KMS-11 (cell line): ENCODE data around the gene PHF21A.

ENCODE experiments used
- H2AFZ ChIP-seq: fragments of 200-600 bp; sonication (generic); 2 replicates; pipeline ENCODE4 v1.6.1; 2016; ENCODE audit warnings: antibody characterized with exemption, mixed run types, low read depth
- H3K27ac ChIP-seq: fragments of 200-600 bp; sonication (generic); 2 replicates; pipeline ENCODE4 v1.6.1; 2016; ENCODE audit warnings: mild to moderate bottlenecking, mixed run types
- H3K27me3 ChIP-seq: fragments of 200-600 bp; sonication (generic); 2 replicates; pipeline ENCODE4 v1.6.1; 2017; ENCODE audit warnings: mild to moderate bottlenecking, low read depth, mixed run types, moderate library complexity; ENCODE audit not compliant: insufficient read depth
- H3K36me3 ChIP-seq: fragments of 200-600 bp; sonication (generic); 2 replicates; pipeline ENCODE4 v1.6.1; 2017; ENCODE audit warnings: mild to moderate bottlenecking, mixed run types; ENCODE audit not compliant: insufficient read depth
- H3K4me1 ChIP-seq: fragments of 200-600 bp; sonication (generic); 2 replicates; pipeline ENCODE4 v1.6.1; 2016; ENCODE audit warnings: mild to moderate bottlenecking, low read depth, mixed run types; ENCODE audit not compliant: poor library complexity, severe bottlenecking
- H3K4me2 ChIP-seq: fragments of 200-600 bp; sonication (generic); 2 replicates; pipeline ENCODE4 v1.7.0; 2016; ENCODE audit warnings: mild to moderate bottlenecking, mixed run types
- H3K4me3 ChIP-seq: fragments of 200-600 bp; sonication (generic); IDR thresholded peaks from 2 replicates; pipeline ENCODE4 v1.6.1; 2017; ENCODE audit warnings: low read depth, low read length, mixed read lengths; ENCODE audit not compliant: insufficient read depth
- H3K79me2 ChIP-seq: fragments of 200-600 bp; sonication (generic); 2 replicates; pipeline ENCODE4 v1.6.1; 2016; ENCODE audit warnings: low read depth, mixed run types; ENCODE audit not compliant: insufficient read depth
- H3K9ac ChIP-seq: fragments of 200-600 bp; sonication (generic); 2 replicates; pipeline ENCODE4 v1.6.1; 2016; ENCODE audit warnings: mild to moderate bottlenecking, mixed run types
- H4K20me1 ChIP-seq: fragments of 200-600 bp; sonication (generic); 2 replicates; pipeline ENCODE4 v1.6.1; 2016; ENCODE audit warnings: mild to moderate bottlenecking, mixed run types; ENCODE audit not compliant: insufficient read depth
- CTCF ChIP-seq: fragments of 200-600 bp; sonication (generic); conservative IDR thresholded peaks from 2 replicates; pipeline ENCODE4 v1.6.1; 2017; ENCODE audit warnings: low read depth, mild to moderate bottlenecking, antibody characterized with exemption, low read length, moderate library complexity, mixed read lengths

Gene PHF21A

GRCh38 chr11:45997599-45997998, 123.7 kb downstream of the PHF21A start:
- peaks cover 51% of the 10 kb centered on the region for H3K4me1 ChIP-seq
- no peak overlapping the region for H2AFZ ChIP-seq
- H3K4me2 ChIP-seq, result no peak overlapping the region
- H3K4me3 ChIP-seq, result no peak overlapping the region
- H3K27ac ChIP-seq, result no peak overlapping the region
- no peak for TF ChIP-seq CTCF
- H3K9ac ChIP-seq, result no peak overlapping the region
- H3K27me3 ChIP-seq, result no peaks in the 10 kb centered on the region
- H4K20me1 ChIP-seq, result no peaks in the 10 kb centered on the region
- H3K36me3 ChIP-seq, result no peaks in the 10 kb centered on the region
- H3K79me2 ChIP-seq, result no peaks in the 10 kb centered on the region

- Histone ChIP-seq H3K4me3 (no peak overlapping the region), H3K27ac (peak overlapping the region; percentile 86), H2AFZ (peak overlapping the region; percentile 24; the same call in 1 of the 2 replicates), H3K4me1 (peaks cover 52% of the 10 kb centered on the region), H4K20me1 (no peaks in the 10 kb centered on the region), H3K79me2 (no peaks in the 10 kb centered on the region), H3K4me2 (peak overlapping the region; percentile 83), H3K9ac (peak overlapping the region; percentile 50; the same call in 1 of the 2 replicates), H3K36me3 (no peaks in the 10 kb centered on the region), H3K27me3 (no peaks in the 10 kb centered on the region)
- no peak for TF ChIP-seq CTCF
Observed at GRCh38 chr11:45995342-45995734, 125.9 kb downstream of the PHF21A start.

GRCh38 chr11:45994371-45995341, 126.6 kb downstream of the PHF21A start:
- Histone ChIP-seq H3K27me3 (no peaks in the 10 kb centered on the region), H3K27ac (peak overlapping the region; percentile 86), H2AFZ (peak overlapping the region; percentile 24; the same call in 1 of the 2 replicates), H3K4me1 (peaks cover 52% of the 10 kb centered on the region), H4K20me1 (no peaks in the 10 kb centered on the region), H3K79me2 (no peaks in the 10 kb centered on the region), H3K4me3 (no peak overlapping the region), H3K4me2 (peak overlapping the region; percentile 83), H3K9ac (peak overlapping the region; percentile 50; the same call in 1 of the 2 replicates), H3K36me3 (no peaks in the 10 kb centered on the region)
- TF ChIP-seq CTCF, result no peak

- H3K9ac ChIP-seq, result peak overlapping the region; percentile 50; the same call in 1 of the 2 replicates
- H3K27ac ChIP-seq, result peak overlapping the region; percentile 86
Observed at GRCh38 chr11:45993531-45994001, 127.7 kb downstream of the PHF21A start.

More at GRCh38 chr11:45993531-45994001, 127.7 kb downstream of the PHF21A start:
- TF ChIP-seq CTCF, result no peak
- Histone ChIP-seq H4K20me1 (no peaks in the 10 kb centered on the region), H2AFZ (no peak overlapping the region), H3K27me3 (no peaks in the 10 kb centered on the region), H3K4me3 (no peak overlapping the region), H3K36me3 (no peaks in the 10 kb centered on the region), H3K4me2 (peak overlapping the region; percentile 83), H3K4me1 (peaks cover 52% of the 10 kb centered on the region), H3K79me2 (no peaks in the 10 kb centered on the region)
